Neural progenitor cell (in vitro differentiated cells): ENCODE data around the gene FBXO17. TPM values are rescaled to one million over a fixed set of nuclear protein-coding genes. Genes with fewer than 3 reads are reported as not detected.
A peak's percentile ranks its signal among the peaks of the same experiment; 100 is the strongest.

Experiments used
- DNase-seq: peaks from one replicate; pipeline ENCODE4 v3.0.0-alpha.2; 2016; ENCODE audit warnings: low spot score
- H2AFZ ChIP-seq: fragments of 200-600 bp; sonication (generic); replicated peaks from 2 replicates; pipeline ENCODE4 v1.6.1; 2016; ENCODE audit warnings: antibody characterized with exemption
- H3F3A ChIP-seq: fragments of 200-600 bp; sonication (generic); 2 replicates; pipeline ENCODE4 v1.6.1; 2016; ENCODE audit warnings: antibody characterized with exemption, low read depth
- H3K27ac ChIP-seq: fragments of 200-600 bp; sonication (generic); 2 replicates; pipeline ENCODE4 v1.5.1; 2016; ENCODE audit warnings: mild to moderate bottlenecking
- H3K27me3 ChIP-seq: fragments of 200-600 bp; sonication (generic); 2 replicates; pipeline ENCODE4 v1.6.1; 2016; ENCODE audit warnings: mild to moderate bottlenecking, moderate library complexity
- H3K36me3 ChIP-seq: fragments of 200-600 bp; sonication (generic); 2 replicates; pipeline ENCODE4 v1.5.1; 2016
- H3K4me1 ChIP-seq: fragments of 200-600 bp; sonication (generic); 2 replicates; pipeline ENCODE4 v1.6.1; 2016; ENCODE audit warnings: mixed run types
- H3K4me2 ChIP-seq: fragments of 200-600 bp; sonication (generic); 2 replicates; pipeline ENCODE4 v1.6.1; 2016
- H3K4me3 ChIP-seq: fragments of 200-600 bp; sonication (generic); 2 replicates; pipeline ENCODE4 v1.5.1; 2016
- H3K79me2 ChIP-seq: fragments of 200-600 bp; sonication (generic); 2 replicates; pipeline ENCODE4 v1.6.1; 2016; ENCODE audit warnings: low read depth
- H3K9ac ChIP-seq: fragments of 200-600 bp; sonication (generic); 2 replicates; pipeline ENCODE4 v1.6.1; 2016
- H3K9me3 ChIP-seq: fragments of 200-600 bp; sonication (generic); 2 replicates; pipeline ENCODE4 v1.5.1; 2016; ENCODE audit warnings: low read depth
- H4K20me1 ChIP-seq: fragments of 200-600 bp; sonication (generic); 2 replicates; pipeline ENCODE4 v1.6.1; 2016; ENCODE audit warnings: low read depth
- H3K27ac Mint-ChIP-seq: 3 replicates; pipeline ENCODE4 v1.8.0; 2021; ENCODE audit warnings: mixed read lengths
- H3K27me3 Mint-ChIP-seq: 2 replicates; pipeline ENCODE4 v1.8.0; 2022; ENCODE audit warnings: low read depth, mild to moderate bottlenecking, inconsistent platforms, moderate library complexity, mixed read lengths; ENCODE audit not compliant: insufficient read depth
- H3K36me3 Mint-ChIP-seq: 3 replicates; pipeline ENCODE4 v1.8.0; 2021; ENCODE audit warnings: mixed read lengths
- H3K4me1 Mint-ChIP-seq: 3 replicates; pipeline ENCODE4 v1.8.0; 2021; ENCODE audit warnings: mixed read lengths
- H3K4me3 Mint-ChIP-seq: 3 replicates; pipeline ENCODE4 v1.8.0; 2021; ENCODE audit warnings: mild to moderate bottlenecking, moderate library complexity, mixed read lengths
- H3K9me3 Mint-ChIP-seq: 3 replicates; pipeline ENCODE4 v1.8.0; 2020; ENCODE audit warnings: mixed read lengths
- CTCF ChIP-seq: fragments of 200-600 bp; sonication (generic); IDR thresholded peaks from 2 replicates; pipeline ENCODE4 v1.5.1; 2017; ENCODE audit warnings: antibody characterized with exemption, mild to moderate bottlenecking
- EZH2 ChIP-seq: fragments of 200-600 bp; sonication (generic); IDR thresholded peaks from 2 replicates; pipeline ENCODE4 v1.6.1; 2017; ENCODE audit warnings: antibody characterized with exemption, mild to moderate bottlenecking, moderate library complexity
- EZH2phosphoT487 ChIP-seq: fragments of 200-600 bp; sonication (generic); IDR thresholded peaks from 2 replicates; pipeline ENCODE4 v1.6.1; 2017; ENCODE audit warnings: antibody characterized with exemption
- total RNA-seq: library from RNA; depleted of rRNA; stranded (reverse); fragments of >200 nt; gene quantifications from 2 replicates; pipeline ENCODE4 v1.2.3, GENCODE V29; 2015; ENCODE audit warnings: low replicate concordance

The FBXO17 gene
- total RNA-seq, 1 donor from 2014 or later, result 8.3 TPM

- peak overlapping the region; percentile 60 for H3K4me3 ChIP-seq
- H3K36me3 ChIP-seq, result no peaks in the 10 kb centered on the region
- H3K79me2 ChIP-seq, result peaks cover 16% of the 10 kb centered on the region
- peak overlapping the region; percentile 28 for H3K9ac ChIP-seq
- peaks cover 11% of the 10 kb centered on the region for H3K4me1 Mint-ChIP-seq
- no peaks in the 10 kb centered on the region for H3K9me3 Mint-ChIP-seq
- H4K20me1 ChIP-seq, result no peaks in the 10 kb centered on the region
- TF ChIP-seq CTCF (no peak), EZH2 (no peak), EZH2phosphoT487 (no peak)
- no peak overlapping the region for H3K27ac Mint-ChIP-seq
- peak overlapping the region; percentile 81 for H3K4me2 ChIP-seq
- DNase-seq, result no peak
- peaks cover 11% of the 10 kb centered on the region for H3K27me3 ChIP-seq
- peaks cover 7% of the 10 kb centered on the region for H3K27me3 Mint-ChIP-seq
- H3K36me3 Mint-ChIP-seq, result peaks cover 2% of the 10 kb centered on the region
- H2AFZ ChIP-seq, result peak overlapping the region; percentile 47
- H3K4me1 ChIP-seq, result peaks cover 11% of the 10 kb centered on the region
- H3K9me3 ChIP-seq, result no peaks in the 10 kb centered on the region
- H3K4me3 Mint-ChIP-seq, result peak overlapping the region; percentile 88
- peaks cover 11% of the 10 kb centered on the region for H3F3A ChIP-seq
- H3K27ac ChIP-seq, result no peak overlapping the region
Observed at GRCh38 chr19:38900202-38900629, 75.3 kb downstream of the FBXO17 start.

- peak within 1 kb of the TSS; percentile 14 for H3K27ac Mint-ChIP-seq
- peaks cover 2% of the 10 kb centered on the region for H3K36me3 Mint-ChIP-seq
- peak within 1 kb of the TSS; percentile 98 for H3K4me3 Mint-ChIP-seq
- H3K9me3 ChIP-seq, result no peaks in the 10 kb centered on the region
- no peak within 1 kb of the TSS for H3K27ac ChIP-seq
- peaks cover 11% of the 10 kb centered on the region for H3K4me1 Mint-ChIP-seq
- no peaks in the 10 kb centered on the region for H3K36me3 ChIP-seq
- H2AFZ ChIP-seq, result peak within 1 kb of the TSS; percentile 86
- H4K20me1 ChIP-seq, result no peaks in the 10 kb centered on the region
- peaks cover 11% of the 10 kb centered on the region for H3K4me1 ChIP-seq
- H3K27me3 ChIP-seq, result peaks cover 11% of the 10 kb centered on the region
- peak within 1 kb of the TSS; percentile 28 for H3K9ac ChIP-seq
- peak within 1 kb of the TSS; percentile 60 for H3K4me3 ChIP-seq
- peaks cover 16% of the 10 kb centered on the region for H3K79me2 ChIP-seq
- TF ChIP-seq CTCF (no peak), EZH2phosphoT487 (no peak), EZH2 (no peak)
- peak within 1 kb of the TSS; percentile 86 for H3K4me2 ChIP-seq
- peaks cover 11% of the 10 kb centered on the region for H3F3A ChIP-seq
- H3K27me3 Mint-ChIP-seq, result peaks cover 7% of the 10 kb centered on the region
- DNase-seq, result peak; percentile 100
- H3K9me3 Mint-ChIP-seq, result no peaks in the 10 kb centered on the region
Observed at GRCh38 chr19:38899447-38900201, 75.9 kb downstream of the FBXO17 start, which contains the start of the genes NFKBIB and SIRT2. NFKBIB (plus strand) TSS chr19:38899969; CDS start chr19:38900033, 64 bp downstream. SIRT2 (minus strand) TSS chr19:38899618; CDS start chr19:38899521, 97 bp downstream.

GRCh38 chr19:38898788-38899446 is 76.6 kb downstream of the FBXO17 start:
- Histone ChIP-seq H3K9me3 (no peaks in the 10 kb centered on the region), H3K4me1 (peaks cover 11% of the 10 kb centered on the region), H4K20me1 (no peaks in the 10 kb centered on the region), H3K27me3 (peaks cover 11% of the 10 kb centered on the region), H3K4me2 (peak overlapping the region; percentile 86), H2AFZ (peak overlapping the region; percentile 86), H3F3A (peaks cover 11% of the 10 kb centered on the region), H3K4me3 (peak overlapping the region; percentile 60), H3K27ac (no peak overlapping the region), H3K9ac (no peak overlapping the region), H3K36me3 (no peaks in the 10 kb centered on the region), H3K79me2 (peaks cover 16% of the 10 kb centered on the region)
- Mint-ChIP-seq H3K27me3 (peaks cover 7% of the 10 kb centered on the region), H3K36me3 (peaks cover 2% of the 10 kb centered on the region), H3K9me3 (no peaks in the 10 kb centered on the region), H3K4me1 (peaks cover 11% of the 10 kb centered on the region), H3K4me3 (peak overlapping the region; percentile 98), H3K27ac (peak overlapping the region; percentile 14)
- no peak for TF ChIP-seq EZH2phosphoT487
- no peak for TF ChIP-seq CTCF
- no peak for TF ChIP-seq EZH2
- peak; percentile 31 for DNase-seq
